ENCODE data around the gene FAAP20.

DNA sequence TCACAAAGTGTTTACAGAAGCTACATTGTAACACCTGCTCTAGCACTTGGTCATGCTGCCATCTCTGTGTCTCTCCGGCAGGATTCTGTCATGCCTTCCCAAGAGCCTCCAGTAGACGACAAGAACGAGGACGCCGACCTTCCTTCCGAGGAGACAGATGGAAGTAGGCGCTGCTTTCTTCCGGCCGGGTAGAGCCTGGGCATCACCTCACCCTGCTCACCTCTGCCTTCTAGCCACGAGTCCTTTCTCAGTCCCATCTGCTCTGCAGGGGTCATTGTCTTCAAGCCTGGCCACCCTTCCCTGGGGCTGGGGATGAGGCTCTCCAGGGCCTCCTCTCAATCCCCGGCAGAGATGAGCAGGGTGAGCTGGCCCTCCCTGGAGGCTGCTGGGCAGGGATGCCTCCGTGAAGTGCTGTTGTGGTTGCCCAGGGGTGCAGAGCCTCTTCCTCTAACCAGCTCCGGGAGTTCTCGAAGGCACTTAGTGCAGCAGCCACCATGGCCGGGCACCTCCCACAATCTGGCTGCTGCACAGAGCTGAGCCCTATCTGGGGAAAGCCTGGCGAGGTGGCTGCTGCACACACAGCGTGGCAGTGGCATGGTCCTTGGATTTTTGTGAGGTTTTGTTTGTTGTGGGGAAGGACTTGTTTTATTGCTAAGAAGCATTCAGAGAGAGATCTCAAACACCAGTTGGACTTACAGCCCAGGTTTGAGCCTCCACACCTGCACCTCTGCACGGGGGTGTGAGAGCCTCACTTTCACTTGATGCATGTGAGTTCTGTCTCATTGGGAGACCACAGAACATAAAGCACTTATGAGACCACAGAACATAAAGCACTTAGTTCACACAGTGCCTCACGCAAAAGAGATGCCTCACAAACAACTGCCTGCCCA, 48.4 kb downstream of the FAAP20 start:
- no peak for TF ChIP-seq POLR2A (IDR thresholded peaks at IDR 0.05; ENCODE audit: low read depth, low read length)
- TF ChIP-seq TAF1 (IDR thresholded peaks at IDR 0.05; ENCODE audit: low read depth, low read length): no peak

All from GM12891 (cell line).